Stimulated activated CD4-positive, alpha-beta T cell treated with anti-CD3 and anti-CD28 coated beads, Interleukin-2, amount 100 ng/mL, for 24 hours (primary cell): ENCODE measurements around the gene RUNX2.
A peak's percentile ranks its signal among the peaks of the same experiment; 100 is the strongest.
"Not testable (repeated sequence)": the region's sequence is repeated elsewhere in the genome, so short reads cannot be mapped to it uniquely, and the experiment has no call there.

ENCODE experiments used
- DNase-seq, 2 donors: peaks; one replicate each; pipeline ENCODE4 v3.0.0-alpha.2; 2020

Gene RUNX2

DNA sequence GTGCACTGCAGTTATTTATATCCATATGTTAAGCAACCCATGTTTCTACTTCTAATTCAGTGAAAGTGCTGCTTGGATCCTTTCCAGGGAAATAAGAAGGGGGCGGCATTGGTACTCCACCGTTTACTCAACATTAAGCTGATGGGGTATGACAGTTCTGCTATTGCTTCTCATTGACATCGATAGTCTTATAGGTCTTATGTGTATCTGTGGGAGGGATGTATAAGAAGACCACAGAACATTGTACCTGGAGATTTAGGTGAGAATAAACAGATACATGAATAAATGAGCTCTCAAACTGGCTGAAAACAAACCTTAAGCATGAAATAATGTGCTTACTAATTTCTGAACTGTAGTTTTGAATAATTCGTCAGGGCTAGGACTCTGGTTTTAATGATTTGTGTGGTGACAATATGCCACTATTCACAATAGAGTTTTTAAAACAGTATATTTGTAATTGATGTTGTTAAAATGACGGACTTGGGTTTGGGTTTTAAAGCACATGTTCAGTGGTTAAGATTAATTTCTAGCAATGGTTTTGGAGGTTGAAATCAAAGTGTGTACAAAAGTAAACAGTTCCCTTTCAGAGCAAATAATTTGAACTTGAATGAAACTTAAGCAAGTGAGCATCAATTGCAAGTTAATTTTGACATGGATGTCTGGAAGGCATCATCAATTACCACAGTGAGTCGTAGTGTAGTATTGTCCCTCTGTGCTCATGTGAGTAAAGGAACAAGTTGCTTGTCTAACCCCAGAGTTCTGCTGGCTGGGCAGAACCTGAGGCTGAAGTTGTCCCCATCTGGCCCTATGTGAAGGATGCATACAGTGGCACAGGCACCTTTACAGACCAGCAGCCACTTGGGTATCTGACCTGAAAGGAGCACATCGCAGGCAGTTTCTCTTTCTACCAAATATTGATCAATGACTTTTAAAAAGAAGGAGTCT lies 134.3 kb downstream of the RUNX2 start:
- no peak for DNase-seq

DNA sequence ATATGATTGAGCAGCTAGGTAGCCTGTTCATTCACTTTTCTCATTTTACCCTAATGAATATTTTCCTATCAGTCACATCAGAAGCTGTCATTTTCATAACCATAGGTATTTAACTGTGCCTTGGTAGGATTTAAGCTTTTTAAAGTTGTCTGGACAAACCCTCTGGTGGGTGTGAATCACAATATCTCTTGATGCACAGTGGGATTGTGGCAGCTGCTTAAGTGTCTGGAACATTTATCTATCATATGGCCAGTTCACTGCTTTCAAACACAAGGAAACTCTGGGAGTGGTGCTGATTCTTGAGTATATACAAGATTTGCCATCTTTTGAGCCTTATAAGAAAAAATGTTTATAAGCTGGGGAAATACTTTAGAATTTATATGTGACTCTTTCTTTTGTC lies 136.6 kb downstream of the RUNX2 start:
- no peak for DNase-seq

DNA sequence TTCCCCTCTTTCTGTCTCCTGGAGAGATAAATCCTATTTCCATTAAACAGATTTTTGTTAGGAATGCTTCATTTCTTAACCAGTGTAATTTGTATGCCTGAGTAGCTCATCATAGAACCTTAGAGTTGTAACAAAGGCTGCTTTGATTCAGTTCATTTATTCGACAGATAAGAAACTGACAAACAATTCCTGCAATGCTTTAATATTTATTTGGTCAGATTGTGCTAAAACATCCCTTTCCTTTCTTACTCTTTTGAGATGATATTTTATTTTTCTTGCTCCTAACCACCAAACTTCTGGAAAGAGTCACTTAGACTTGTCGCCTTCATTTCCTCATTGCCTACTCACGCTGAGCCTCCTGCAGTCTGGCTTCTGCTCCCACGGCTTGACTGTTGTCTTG lies 138.6 kb downstream of the RUNX2 start:
- no peak for DNase-seq

DNA sequence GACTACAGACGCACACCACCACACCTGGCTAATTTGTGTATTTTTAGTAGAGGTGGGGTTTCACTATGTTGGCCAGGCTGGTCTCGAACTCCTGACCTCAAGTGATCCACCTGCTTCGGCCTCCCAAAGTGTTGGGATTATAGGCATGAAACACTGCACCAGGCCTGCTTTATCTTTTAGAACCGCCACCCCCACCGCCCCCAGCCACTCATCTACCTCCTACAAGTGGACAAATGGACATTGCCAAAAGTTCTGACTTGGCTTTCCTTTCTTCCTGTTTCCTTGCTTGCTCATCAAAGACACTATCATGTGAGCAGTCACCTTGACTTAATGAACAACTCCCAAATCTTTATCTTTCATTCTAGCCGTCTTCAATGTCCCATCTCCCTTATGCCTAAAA lies 139.3 kb downstream of the RUNX2 start:
- not testable (repeated sequence) for DNase-seq

DNA sequence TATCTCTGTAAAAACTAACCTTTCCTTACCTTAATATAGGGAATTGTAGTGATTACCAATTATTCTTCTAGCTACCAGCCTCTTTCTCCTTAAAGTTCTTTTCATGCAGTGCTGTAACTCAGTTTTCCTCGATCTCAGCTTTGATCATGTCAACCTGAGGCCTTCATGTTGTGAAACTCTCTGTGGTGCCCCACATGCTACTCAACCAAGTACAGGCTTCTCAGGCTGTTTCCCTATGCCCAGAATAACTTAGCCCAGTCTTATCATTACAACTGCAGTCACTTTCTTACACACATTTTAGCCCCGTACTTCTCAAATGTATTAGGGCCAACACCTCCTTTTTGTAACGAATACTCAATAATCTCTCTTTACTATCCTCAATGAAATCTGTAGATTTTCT lies 139.7 kb downstream of the RUNX2 start:
- DNase-seq, result no peak

DNA sequence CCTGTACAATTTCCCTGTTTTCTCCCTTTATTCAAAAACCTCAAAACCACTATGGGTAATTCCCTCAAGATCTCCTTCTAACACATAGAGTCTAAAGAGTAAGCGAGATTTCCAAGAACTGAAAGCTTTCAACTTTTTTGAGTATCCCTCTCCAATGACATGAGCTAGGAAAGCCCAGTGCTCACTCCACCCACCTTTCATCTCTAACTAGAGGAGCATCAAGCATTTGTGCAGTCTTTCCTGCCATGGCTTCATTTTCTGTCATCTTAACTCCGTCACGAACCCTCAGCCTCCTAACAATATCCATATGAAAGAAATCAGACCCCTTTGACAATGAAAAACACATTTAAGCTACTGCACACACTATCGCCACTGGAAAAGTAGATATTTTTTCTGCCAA lies 141.5 kb downstream of the RUNX2 start:
- no peak for DNase-seq

DNA sequence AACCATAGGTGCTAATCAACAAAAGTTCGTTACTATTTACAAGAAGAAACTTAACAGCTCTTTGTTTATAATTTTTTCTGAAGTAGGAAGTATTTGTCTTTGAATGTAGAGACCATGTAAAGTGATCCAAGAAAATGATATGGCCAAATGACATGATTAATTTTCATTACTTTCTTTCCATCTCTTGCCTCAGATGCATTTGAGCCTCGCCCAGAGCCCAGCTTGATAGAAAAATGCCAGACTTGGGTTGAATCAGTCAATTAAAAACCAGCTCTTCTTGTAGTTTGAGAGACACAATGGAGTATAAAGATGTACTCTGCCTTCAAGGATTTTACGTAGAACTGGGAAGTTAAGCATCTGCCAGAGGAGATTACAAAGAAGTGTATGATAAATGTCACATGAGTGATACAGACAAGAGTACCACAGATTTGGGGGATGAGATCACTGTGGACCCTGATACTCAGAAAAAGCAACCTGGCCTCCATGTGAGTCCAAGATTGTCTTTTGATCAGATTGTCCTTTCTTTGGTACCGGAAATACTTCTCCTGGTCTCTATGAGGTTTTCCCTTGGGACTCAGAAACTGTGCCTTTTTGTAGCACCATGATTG lies 142.1 kb downstream of the RUNX2 start:
- DNase-seq, result no peak

DNA sequence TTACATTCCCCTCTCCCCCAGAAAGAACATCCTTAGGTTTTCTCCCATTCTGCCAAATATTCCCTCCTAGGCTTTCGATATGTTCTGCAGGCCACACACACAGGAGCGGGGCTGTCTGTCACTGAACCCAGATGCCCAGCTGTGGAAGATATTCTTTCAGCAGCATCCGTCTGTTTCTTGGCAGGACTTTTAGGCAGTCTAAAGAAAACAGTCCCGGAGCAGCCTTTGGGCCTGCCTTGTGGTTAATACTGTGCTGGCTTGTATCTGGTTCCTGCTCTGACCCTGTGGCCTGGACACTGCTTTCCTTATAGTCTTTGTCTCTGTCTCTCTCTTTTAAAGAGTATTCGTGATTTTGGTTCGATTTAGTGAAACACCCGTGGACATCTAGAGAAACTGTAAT lies 144.3 kb downstream of the RUNX2 start:
- no peak for DNase-seq

DNA sequence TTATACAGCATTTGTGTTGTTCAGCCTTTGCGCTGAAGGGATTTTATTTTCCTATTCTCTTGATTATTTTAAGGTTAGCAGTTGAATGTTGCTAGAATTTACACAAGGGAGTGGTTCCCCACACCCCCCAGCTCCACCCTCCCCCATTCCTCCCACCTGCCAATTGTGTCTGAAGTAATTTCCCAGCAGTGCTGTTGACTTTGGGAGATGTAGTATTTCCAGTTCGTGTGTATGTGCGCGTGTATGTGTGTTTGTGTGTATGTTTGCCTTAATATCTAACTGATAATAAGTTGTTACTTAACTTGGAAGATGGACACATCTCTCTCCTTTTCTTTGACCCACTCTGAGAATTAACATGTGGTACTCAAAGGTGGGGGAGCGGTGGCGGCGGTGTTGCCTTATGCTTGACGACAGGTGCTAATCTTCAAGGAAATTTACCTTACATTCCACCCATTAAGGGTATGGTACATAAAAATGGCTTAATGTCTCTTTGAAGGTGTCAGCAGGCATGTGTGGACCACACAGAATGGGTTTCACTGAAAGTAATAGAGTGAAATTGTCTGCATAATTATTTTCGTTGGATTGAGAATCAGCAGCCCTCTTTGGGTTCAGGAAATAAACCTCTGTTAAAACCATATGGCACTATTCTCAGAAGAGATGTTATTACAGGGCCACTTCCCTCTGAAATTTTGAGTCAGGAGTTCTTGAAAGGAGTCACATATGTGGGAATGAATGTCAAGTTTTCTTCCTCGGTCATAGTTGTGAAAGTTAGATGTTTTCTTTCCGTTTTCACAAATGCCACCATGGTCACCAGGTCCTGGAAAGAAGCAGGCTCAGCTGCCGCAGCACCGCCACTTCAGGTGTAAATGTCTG lies 145.2 kb downstream of the RUNX2 start:
- DNase-seq, result no peak

DNA sequence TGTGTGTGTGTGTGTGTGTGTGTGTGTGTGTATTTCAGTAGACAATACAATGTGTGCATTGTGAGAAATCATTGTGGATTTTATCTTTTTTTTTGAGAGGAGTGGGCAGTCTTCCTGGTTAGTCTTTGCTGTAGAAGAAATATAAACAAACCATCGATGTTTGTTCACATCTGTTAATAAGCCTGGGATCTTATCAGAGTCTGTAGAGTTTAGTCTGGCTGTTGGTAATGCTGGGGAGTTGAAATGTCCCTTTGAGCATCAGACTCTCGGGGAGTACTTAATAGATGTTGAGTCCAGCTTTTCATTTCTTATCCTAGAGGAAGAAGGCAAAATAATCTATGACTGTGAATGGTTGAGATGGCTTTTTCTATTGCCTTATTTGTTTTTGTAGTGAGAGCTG lies 146.2 kb downstream of the RUNX2 start:
- DNase-seq, result no peak

DNA sequence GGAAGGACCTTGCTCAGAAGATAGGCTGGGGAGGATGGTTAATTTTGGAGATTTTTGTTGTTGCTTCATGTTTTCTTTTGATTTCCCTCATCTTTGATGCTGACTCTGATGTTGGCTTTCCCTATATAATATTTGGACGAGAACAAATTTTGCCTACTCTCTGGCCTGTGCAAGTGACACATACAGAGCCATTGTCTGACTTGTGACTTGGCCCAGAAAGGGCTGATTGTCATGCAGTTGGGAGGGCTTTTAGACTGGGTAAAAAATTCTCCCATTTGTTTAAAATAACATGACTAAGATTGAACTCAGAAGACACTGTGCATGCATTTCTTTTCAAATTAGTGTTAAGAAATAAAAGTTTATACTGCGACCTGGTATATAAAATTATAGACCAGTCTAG lies 148.2 kb downstream of the RUNX2 start:
- DNase-seq, result no peak

DNA sequence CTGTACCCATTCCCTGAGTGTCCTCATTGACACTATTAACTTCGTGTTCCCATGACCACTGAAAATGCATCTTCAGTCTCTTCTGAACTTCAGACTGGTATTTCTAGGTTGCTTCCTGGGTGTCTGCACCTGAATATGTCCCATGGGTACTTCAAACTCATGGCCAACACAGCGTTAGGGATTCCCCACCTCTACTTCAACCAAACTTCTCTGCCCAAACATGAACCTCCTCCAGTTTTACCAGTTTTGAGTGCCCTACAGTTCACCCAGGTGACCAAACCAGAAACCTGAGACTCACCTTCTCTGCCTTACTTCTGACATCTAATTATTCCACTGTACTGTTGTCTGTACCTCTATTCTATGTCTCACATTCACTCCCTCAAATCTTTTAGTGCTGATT lies 149.1 kb downstream of the RUNX2 start:
- no peak for DNase-seq

DNA sequence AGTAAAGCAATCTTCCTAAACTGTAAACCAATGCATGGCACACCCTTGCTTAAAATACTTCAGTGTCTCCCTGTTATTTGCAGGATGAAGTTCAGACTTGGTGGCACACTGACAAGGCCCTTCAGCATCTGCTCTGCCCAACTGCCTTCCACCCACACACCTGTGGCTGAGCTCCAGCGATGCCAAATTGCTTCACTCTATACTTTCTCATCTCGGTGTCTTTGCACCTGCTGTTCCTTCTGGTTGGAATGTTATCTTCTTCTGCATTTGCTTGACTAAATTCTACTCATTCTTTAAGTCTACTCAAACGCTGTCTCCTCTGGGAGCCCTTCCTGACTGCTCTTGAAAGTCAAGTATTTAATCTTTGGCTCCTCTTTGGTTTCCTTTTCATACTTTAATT lies 149.7 kb downstream of the RUNX2 start:
- DNase-seq, result peak in 1 of 2 donors; percentile 17

DNA sequence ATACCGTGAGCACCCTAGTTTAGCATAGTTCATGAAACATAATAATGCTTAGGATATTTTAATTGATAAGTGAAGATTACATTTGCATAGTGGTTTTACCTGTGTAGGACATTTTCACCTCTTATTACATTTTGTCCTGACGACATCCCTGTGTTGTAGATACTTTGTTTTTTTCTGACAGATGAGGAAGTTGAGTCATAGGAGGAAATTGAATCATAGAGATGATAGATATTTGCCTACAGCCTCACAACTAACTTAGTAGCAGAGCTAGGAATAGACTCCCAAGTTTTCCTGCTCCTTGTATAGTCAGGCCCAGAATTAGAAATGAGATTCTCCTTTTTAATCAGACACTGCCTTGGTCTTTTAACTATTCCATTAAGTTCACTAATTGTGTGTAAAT lies 150.1 kb downstream of the RUNX2 start:
- DNase-seq, result no peak

DNA sequence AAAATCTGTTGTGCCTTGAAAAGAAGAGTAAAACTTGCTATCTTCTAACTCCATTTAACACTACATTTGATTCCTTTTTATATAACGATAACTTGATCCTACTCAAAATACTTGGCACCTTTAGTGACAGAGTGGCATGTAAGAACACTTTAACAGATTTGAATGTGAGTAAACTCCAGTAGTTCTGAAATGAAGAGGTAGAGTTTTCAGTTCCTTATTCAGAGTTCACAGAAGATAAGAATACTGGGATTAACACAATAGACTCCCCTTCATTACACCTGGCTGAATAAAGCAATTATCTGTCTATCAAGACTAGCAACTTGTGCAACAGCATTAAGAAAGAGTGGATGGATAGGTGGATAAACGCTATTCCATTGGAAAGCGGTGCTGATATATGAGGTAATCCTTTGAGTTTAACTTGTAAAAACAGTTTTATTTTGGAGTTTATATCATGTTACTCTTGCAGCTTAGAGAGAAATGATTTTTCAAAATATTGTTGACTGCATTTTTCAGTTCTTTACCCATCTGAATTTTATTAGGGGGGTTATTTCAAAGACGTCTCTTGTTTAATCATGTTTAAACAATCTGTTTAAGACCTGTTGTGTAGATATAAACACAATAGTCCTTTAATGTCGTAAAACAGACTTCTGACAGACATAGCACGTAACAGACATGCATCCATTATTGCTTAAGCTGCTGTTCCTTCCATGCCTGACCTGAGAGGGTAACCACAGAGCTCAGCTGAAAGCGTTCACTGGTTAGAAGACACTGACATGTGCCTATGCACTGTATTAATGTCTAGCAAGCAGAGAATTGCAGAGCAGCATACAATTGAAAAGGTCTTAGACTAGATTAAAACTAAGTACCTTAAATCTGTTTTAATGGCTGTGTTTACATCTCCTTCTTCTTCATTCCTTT lies 152.0 kb downstream of the RUNX2 start:
- no peak for DNase-seq

DNA sequence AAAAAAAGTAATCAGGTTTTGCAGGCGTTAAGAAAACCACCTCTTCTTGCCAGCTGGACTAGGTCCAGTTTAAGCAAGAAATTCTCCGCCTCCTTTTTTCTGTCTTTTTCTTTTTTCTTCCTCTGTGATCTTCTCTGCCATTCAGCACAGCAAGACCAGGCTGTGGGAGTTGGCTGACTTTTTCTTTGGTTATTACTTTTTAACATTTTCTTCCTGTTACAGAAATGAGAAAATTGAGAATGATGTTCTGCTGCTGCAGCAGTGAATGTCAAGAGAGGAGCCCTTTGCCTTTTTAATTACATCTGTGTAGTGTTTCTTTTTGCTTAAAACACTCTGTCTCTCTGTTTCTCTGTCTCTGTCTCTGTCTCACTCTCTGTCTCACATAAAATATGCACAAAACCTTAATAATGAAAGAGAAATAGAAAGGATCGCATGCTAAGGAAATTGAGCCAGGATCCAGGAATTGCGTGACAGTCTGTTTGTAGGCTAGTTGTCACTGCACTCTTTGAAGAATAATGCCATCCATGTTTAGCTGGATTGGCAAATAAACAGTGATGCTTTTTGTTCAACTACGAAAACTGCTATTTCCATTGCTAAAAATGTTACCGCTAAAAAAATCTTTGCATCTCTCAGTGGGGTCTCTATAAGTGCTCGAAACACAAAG lies 152.8 kb downstream of the RUNX2 start:
- no peak for DNase-seq

DNA sequence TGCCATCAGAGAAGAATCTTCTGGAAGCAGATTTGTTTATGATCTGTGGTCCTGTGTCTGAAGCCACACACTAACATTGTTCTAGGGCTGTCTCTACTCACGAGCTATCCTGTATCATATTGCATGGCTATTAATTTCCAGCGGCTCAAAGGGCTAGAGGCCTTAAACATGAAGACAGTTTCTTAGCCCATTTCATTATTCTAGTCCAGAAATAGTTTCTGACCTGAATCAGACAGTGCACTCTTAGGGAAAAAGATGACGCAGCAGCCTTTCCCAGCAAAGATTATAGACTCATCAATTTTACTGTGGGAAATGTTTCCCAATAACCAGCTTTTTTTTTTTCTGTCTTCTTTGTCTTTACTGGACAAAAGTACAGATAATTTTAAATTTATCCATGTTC lies 154.9 kb downstream of the RUNX2 start:
- DNase-seq, result no peak

DNA sequence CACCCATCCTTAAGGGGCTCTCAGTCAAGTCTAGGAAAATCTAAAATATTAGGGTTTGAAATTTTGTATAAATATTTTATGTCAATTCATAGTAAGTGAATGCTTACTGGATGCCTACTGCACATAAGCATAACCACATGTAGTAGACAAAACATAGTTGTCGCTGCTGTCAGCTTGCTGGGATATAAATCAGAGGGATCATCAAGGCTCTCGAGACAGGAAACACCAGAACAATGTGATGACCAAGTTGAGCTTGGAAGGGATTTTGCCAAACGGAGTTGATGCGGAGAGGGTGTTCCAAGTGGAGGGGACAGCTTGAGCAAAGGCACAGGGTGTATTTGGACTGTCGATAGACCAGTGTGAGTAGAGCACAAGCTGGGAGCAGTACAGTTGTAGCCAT lies 155.4 kb downstream of the RUNX2 start:
- no peak for DNase-seq

DNA sequence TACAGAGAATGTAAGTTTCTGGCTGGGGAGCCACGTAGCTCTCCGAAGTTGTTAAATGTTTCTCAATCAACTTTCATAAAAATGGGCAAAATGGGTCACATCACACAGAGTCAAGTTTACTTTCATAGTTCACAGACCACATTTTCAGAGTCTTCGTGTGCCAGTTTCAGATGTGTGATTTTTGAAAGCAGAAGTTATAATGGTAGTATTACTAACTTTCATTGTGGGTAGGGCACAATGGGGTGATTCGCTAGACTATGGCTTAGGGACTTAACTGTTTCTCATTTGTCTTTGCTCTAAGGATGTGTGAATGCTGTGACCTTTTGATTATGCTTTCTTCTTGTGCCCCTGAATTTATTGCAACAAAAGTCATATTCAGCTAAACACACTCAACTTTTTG lies 158.6 kb downstream of the RUNX2 start:
- no peak for DNase-seq

DNA sequence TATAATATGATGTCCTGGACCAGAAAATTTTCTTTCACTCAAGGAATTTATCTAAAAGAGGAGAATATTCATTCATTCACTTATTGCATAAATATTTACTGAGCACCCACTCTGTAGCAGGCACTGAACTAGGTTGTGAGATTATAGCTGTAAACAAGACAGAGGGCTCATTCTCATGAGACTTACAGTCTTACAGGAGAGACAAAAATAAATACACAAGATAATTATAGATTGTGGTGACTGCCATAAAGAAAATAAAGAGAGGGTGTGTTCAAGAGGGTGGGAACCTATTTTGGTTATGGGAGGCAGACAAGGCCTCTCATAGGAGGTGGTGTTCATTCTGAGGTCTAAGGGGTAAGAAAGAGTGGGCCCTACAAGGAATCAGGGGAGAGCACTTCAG lies 159.5 kb downstream of the RUNX2 start:
- DNase-seq, result no peak

DNA sequence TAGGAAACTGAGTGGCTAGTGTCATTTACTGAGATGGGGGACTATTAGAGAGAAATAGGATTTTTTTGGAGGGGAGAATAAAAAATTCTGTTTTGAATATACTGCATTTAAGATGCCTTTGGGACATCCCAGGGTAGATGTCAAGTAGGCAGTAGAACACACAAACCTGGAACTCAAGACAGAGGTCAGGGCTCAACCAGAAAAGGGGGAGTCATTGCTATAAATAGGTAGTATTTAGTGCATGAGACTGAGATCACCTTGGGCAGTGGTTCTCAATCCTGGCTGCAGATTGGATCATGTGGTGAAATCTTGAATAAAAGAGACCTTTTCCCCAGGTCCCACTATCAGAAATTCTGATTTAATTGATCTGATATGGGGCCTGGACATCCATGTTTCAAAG lies 160.1 kb downstream of the RUNX2 start:
- DNase-seq, result no peak

DNA sequence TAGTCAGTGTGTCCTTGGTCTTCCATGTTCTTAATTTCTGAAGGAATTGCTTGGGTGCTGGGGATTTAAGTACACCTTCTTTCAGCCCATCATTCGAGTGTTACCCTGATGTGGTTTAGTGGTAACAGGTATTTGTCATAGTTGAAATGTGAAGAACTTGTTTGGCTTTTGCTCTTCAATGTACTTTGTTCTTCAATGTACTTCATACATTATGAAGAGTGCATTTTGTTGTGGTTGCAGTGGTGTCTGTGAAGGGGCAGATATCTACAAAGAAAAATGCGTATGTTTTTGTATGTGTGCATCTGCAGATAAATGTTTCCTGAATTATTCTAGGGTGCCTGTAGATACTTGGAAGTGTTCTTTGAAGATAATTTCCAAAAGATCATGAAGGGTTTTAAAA lies 160.8 kb downstream of the RUNX2 start:
- DNase-seq, result no peak
